Embryonic facial prominence (tissue), 1 donor: ENCODE data around the gene SEPTIN7.

Source experiments
- DNase-seq: peaks from one replicate; pipeline ENCODE4 v3.0.0-alpha.2; 2016; ENCODE audit errors: extremely low spot score

SEPTIN7 gene

GRCh38 chr7:35839860-35840854, 39.3 kb downstream of the SEPTIN7 start:
- DNase-seq: no peak

- DNase-seq: no peak
Observed at GRCh38 chr7:35846816-35847412, 46.1 kb downstream of the SEPTIN7 start.

GRCh38 chr7:35848725-35849124, 47.9 kb downstream of the SEPTIN7 start:
- no peak for DNase-seq

GRCh38 chr7:35849158-35849831, 48.4 kb downstream of the SEPTIN7 start:
- DNase-seq: no peak

- DNase-seq: no peak
Observed at GRCh38 chr7:35849954-35850353, 49.1 kb downstream of the SEPTIN7 start.
